ENCODE data around the gene CTSD. TPM values are rescaled to one million over a fixed set of nuclear protein-coding genes. Genes with fewer than 3 reads are reported as not detected.

The CTSD gene
- total RNA-seq, 1 experiment from 2014 or later, result 199 TPM

DNA sequence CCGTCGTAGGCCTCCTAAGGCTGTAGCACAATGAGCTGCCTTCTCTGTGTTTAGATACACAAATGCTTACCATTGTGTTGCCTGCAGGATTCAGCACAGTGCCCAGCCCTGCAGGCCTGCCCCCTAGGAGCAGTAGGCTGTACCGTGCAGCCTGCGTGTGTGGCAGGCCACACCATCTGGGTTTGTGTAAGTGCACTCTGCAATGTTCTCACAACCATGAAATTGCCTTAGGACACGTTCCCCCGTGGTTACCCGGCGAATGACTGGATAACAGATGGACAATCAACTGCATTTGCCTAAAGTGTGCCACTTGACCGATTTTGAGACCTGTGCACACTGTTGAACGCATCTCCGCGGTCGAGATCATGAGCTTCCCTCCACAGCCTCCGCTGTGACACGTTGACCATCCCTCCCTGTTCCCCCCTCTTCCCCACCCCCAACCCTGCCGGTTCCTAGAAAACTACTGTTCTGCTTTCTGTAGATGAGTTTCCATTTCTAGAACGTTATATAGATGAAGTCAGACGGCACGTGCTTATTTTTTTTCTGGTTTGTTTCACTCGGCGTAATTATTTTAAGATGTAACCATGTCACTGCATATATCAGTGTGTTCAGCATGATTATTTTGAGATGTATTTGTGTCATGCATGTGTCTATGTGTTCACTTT, 22.2 kb upstream of the CTSD start:
- Mint-ChIP-seq H3K4me1 (no peaks in the 10 kb centered on the region), H3K27ac (no peak overlapping the region), H3K4me3 (no peak overlapping the region), H3K27me3 (ENCODE audit: low read depth) (peaks cover 21% of the 10 kb centered on the region), H3K9me3 (peaks cover 7% of the 10 kb centered on the region), H3K36me3 (no peaks in the 10 kb centered on the region)
- peak; percentile 84 for ATAC-seq
- DNase-seq (ENCODE audit: low spot score), result no peak
- ChIA-PET POLR2A (no interaction called here), CTCF (interaction anchor here (0.7 to 2.1 kb wide), 10 partner anchors 11 to 371 kb away, joined by 3 to 11 read pairs (median 6); partner anchors contain the start of gene IFITM10)
- TF ChIP-seq ZNF416 (CRISPR knock-in tag; IDR thresholded peaks at IDR 0.05), result no peak
- TF ChIP-seq GRHL2 (CRISPR knock-in tag; IDR thresholded peaks at IDR 0.05; ENCODE audit: insufficient replicate concordance, severe bottlenecking), result no peak
- TF ChIP-seq, protein P1, sequence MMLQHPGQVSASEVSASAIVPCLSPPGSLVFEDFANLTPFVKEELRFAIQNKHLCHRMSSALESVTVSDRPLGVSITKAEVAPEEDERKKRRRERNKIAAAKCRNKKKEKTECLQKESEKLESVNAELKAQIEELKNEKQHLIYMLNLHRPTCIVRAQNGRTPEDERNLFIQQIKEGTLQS (CRISPR knock-in tag; conservative IDR thresholded peaks at IDR 0.05), result no peak
- TF ChIP-seq NFE2L1 (CRISPR knock-in tag; IDR thresholded peaks at IDR 0.05), result no peak
- TF ChIP-seq NFYB (CRISPR knock-in tag; conservative IDR thresholded peaks at IDR 0.05; ENCODE audit: low read depth), result no peak

DNA sequence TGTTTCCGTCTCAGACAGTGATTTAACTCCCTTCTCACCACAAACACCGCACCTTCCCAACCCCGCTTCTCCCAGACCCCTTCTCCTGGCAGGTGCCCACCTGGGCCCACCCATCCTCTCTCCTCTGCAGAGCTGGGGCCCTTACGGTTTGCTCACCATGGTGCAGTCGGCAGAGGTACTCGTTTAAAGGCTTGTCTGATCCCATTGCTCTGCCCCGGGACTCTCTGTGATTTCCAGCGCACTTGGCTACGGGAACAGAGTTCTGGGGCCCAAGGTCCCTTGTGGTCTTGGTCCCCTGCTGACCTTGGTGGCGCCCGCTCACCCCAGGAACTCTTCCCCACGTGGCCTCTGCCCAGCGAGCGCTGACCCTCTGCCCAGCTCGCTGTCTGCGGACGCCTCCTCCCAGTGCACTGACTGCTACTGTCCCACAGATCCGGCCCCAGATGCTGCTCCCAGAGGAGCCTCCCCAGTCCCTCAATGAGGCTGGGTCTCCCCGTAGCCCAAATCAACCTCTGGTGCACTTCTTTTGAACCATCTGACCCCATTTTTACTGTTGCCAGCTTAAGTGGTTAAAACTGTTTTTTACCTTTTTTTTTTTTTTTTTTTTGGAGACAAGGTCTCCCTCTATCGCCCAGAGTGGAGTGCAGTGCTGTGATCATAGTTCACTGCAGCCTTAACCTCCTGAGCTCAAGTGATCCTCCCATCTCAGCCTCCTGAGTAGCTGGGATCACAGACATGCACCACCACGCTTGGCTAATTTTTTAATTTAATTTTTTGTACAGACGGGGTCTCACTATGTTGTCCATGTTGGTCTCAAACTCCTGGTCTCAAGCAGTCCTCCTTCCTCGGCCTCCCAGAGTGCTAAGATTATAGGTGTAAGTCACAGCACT, 21.3 kb upstream of the CTSD start:
- Mint-ChIP-seq H3K4me3 (no peak overlapping the region), H3K9me3 (peaks cover 7% of the 10 kb centered on the region), H3K27ac (no peak overlapping the region), H3K27me3 (ENCODE audit: low read depth) (peaks cover 12% of the 10 kb centered on the region), H3K4me1 (no peaks in the 10 kb centered on the region), H3K36me3 (no peaks in the 10 kb centered on the region)
- POLR2A ChIA-PET, result interaction anchor here (0.6 kb wide), 1 partner anchor 38 kb away, joined by 3 read pairs; no protein-coding TSS in a partner anchor
- CTCF ChIA-PET, result interaction anchor here (0.6 to 2.1 kb wide), 12 partner anchors 12 to 371 kb away, joined by 3 to 11 read pairs (median 5); partner anchors contain the start of gene IFITM10
- ATAC-seq, result no peak
- TF ChIP-seq, protein P2, sequence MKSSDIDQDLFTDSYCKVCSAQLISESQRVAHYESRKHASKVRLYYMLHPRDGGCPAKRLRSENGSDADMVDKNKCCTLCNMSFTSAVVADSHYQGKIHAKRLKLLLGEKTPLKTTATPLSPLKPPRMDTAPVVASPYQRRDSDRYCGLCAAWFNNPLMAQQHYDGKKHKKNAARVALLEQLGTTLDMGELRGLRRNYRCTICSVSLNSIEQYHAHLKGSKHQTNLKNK (CRISPR knock-in tag; IDR thresholded peaks at IDR 0.05), result no peak
- DNase-seq (ENCODE audit: low spot score), result no peak

DNA sequence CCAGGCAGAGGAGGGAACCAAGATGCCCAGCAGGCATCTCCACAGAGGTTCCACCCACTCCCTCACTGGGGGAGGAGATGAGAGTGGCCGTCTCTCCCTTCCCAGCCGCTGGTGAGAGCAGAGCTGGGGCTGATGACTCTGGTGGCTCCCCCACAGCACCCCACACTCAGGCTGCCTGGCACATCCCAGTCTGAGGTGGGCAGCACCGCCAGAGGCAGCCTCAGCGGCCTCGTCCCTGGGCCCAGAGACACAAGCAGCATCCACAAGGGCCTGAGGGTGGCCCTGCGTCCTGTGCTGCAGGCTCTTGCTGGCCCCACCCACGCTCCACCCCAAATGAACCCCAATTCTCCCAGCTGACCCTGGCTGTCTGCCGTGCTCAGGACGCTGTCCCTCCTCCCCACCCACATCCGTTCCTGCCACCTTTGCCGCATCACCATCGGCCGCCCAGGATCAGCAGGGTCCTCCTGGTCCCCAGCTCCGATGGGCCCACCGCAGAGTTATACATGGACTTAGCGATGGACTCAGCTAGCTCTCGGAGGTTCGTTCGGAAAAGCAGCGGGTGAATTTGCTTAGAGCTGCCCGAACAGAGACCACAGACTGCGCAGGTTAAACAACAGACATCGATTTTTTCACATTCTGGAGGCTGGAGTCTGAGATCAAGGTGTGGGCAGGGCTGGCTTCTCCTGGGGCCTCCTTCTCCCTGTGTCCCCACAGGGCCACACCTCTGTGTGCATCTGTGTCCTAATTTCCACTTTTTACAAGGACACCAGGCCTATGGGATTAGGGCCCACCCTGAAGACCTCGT, 20.2 kb upstream of the CTSD start:
- Mint-ChIP-seq H3K27ac (no peak overlapping the region), H3K4me1 (no peaks in the 10 kb centered on the region), H3K9me3 (peaks cover 7% of the 10 kb centered on the region), H3K4me3 (no peak overlapping the region), H3K27me3 (ENCODE audit: low read depth) (peaks cover 12% of the 10 kb centered on the region; the same call in 1 of the 2 replicates), H3K36me3 (no peaks in the 10 kb centered on the region)
- ATAC-seq (no peak), DNase-seq (ENCODE audit: low spot score) (no peak)
- TF ChIP-seq, protein P3, sequence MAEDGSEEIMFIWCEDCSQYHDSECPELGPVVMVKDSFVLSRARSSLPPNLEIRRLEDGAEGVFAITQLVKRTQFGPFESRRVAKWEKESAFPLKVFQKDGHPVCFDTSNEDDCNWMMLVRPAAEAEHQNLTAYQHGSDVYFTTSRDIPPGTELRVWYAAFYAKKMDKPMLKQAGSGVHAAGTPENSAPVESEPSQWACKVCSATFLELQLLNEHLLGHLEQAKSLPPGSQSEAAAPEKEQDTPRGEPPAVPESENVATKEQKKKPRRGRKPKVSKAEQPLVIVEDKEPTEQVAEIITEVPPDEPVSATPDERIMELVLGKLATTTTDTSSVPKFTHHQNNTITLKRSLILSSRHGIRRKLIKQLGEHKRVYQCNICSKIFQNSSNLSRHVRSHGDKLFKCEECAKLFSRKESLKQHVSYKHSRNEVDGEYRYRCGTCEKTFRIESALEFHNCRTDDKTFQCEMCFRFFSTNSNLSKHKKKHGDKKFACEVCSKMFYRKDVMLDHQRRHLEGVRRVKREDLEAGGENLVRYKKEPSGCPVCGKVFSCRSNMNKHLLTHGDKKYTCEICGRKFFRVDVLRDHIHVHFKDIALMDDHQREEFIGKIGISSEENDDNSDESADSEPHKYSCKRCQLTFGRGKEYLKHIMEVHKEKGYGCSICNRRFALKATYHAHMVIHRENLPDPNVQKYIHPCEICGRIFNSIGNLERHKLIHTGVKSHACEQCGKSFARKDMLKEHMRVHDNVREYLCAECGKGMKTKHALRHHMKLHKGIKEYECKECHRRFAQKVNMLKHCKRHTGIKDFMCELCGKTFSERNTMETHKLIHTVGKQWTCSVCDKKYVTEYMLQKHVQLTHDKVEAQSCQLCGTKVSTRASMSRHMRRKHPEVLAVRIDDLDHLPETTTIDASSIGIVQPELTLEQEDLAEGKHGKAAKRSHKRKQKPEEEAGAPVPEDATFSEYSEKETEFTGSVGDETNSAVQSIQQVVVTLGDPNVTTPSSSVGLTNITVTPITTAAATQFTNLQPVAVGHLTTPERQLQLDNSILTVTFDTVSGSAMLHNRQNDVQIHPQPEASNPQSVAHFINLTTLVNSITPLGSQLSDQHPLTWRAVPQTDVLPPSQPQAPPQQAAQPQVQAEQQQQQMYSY (CRISPR knock-in tag; IDR thresholded peaks at IDR 0.05), result no peak
- TF ChIP-seq KAT7 (CRISPR knock-in tag; IDR thresholded peaks at IDR 0.05; ENCODE audit: borderline replicate concordance), result no peak
- TF ChIP-seq, protein P2 (CRISPR knock-in tag; IDR thresholded peaks at IDR 0.05), result no peak
- no peak for TF ChIP-seq OVOL2 (CRISPR knock-in tag; IDR thresholded peaks at IDR 0.05; ENCODE audit: borderline replicate concordance)
- TF ChIP-seq MYBL2 (CRISPR knock-in tag; IDR thresholded peaks at IDR 0.05), result no peak
- no peak for TF ChIP-seq ZNF263 (CRISPR knock-in tag; IDR thresholded peaks at IDR 0.05; ENCODE audit: low read depth)
- no peak for TF ChIP-seq CREM (CRISPR knock-in tag; IDR thresholded peaks at IDR 0.05)
- TF ChIP-seq, protein P4, sequence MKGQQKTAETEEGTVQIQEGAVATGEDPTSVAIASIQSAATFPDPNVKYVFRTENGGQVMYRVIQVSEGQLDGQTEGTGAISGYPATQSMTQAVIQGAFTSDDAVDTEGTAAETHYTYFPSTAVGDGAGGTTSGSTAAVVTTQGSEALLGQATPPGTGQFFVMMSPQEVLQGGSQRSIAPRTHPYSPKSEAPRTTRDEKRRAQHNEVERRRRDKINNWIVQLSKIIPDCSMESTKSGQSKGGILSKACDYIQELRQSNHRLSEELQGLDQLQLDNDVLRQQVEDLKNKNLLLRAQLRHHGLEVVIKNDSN (CRISPR knock-in tag; IDR thresholded peaks at IDR 0.05), result no peak
- no peak for TF ChIP-seq RELA (CRISPR knock-in tag; IDR thresholded peaks at IDR 0.05; ENCODE audit: borderline replicate concordance)
- no peak for TF ChIP-seq TEAD1 (CRISPR knock-in tag; IDR thresholded peaks at IDR 0.05)
- TF ChIP-seq, protein P5, sequence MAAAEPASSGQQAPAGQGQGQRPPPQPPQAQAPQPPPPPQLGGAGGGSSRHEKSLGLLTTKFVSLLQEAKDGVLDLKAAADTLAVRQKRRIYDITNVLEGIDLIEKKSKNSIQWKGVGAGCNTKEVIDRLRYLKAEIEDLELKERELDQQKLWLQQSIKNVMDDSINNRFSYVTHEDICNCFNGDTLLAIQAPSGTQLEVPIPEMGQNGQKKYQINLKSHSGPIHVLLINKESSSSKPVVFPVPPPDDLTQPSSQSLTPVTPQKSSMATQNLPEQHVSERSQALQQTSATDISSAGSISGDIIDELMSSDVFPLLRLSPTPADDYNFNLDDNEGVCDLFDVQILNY (CRISPR knock-in tag; IDR thresholded peaks at IDR 0.05), result no peak
- no peak for TF ChIP-seq NR1H2 (CRISPR knock-in tag; IDR thresholded peaks at IDR 0.05)
- TF ChIP-seq ZNF138 (CRISPR knock-in tag; conservative IDR thresholded peaks at IDR 0.05), result no peak
- TF ChIP-seq ZNF416 (CRISPR knock-in tag; IDR thresholded peaks at IDR 0.05), result no peak
- ChIA-PET CTCF (interaction anchor here (1.1 to 1.2 kb wide), 2 partner anchors 41 to 131 kb away, joined by 3 to 4 read pairs; no protein-coding TSS in a partner anchor), POLR2A (no interaction called here)
